HepG2 (cell line): ENCODE data around the gene EDN3.

Source experiments
- CSRNP1 ChIP-seq: sonication (generic); formaldehyde crosslinking; IDR thresholded peaks from 2 replicates; pipeline ENCODE4 v1.8.1; 2023; ENCODE audit warnings: mild to moderate bottlenecking, missing genetic modification reagents
- EP300 ChIP-seq, 3 experiments: sonication (generic) in 1 of 3; formaldehyde crosslinking in 1 of 3; IDR thresholded peaks; 2 replicates each; pipeline versions ENCODE4 v1.5.1 to v1.6.1; 2011 to 2020; ENCODE audit warnings: low read depth in 2 of 3, low read length in 2 of 3, borderline replicate concordance in 1 of 3, improper control_type of control experiment in 1 of 3, mild to moderate bottlenecking in 1 of 3, missing genetic modification reagents in 1 of 3, moderate library complexity in 1 of 3
- EZH2 ChIP-seq: conservative IDR thresholded peaks from 2 replicates; pipeline ENCODE4 v1.6.1; 2012; ENCODE audit warnings: mild to moderate bottlenecking, low read depth, low read length, moderate library complexity
- HOXD1 ChIP-seq: sonication (generic); formaldehyde crosslinking; IDR thresholded peaks from 2 replicates; pipeline ENCODE4 v1.5.0; 2020; ENCODE audit warnings: missing genetic modification reagents
- JUND ChIP-seq: sonication (generic); formaldehyde crosslinking; IDR thresholded peaks from 2 replicates; pipeline ENCODE4 v1.8.0; 2022; ENCODE audit warnings: mild to moderate bottlenecking, missing genetic modification reagents
- KDM4B ChIP-seq: sonication (generic); formaldehyde crosslinking; IDR thresholded peaks from 2 replicates; pipeline ENCODE4 v1.4.0; 2020; ENCODE audit warnings: missing genetic modification reagents
- MZF1 ChIP-seq: sonication (generic); formaldehyde crosslinking; IDR thresholded peaks from 2 replicates; pipeline ENCODE4 v1.8.1; 2023; ENCODE audit warnings: mild to moderate bottlenecking, missing genetic modification reagents, borderline replicate concordance
- NFIC ChIP-seq: IDR thresholded peaks from 2 replicates; pipeline ENCODE4 v1.6.1; 2012; ENCODE audit warnings: mild to moderate bottlenecking, low read length, inconsistent platforms
- PRPF4 ChIP-seq: fragments of 200-400 bp; formaldehyde crosslinking; IDR thresholded peaks from 2 replicates; pipeline ENCODE4 v1.6.1; 2016; ENCODE audit warnings: low read length, low read depth; ENCODE audit not compliant: poor library complexity, severe bottlenecking
- ZBTB33 ChIP-seq: sonication (generic); formaldehyde crosslinking; IDR thresholded peaks from 2 replicates; pipeline ENCODE4 v1.4.0; 2020; ENCODE audit warnings: missing genetic modification reagents
- ZKSCAN8 ChIP-seq: IDR thresholded peaks from 2 replicates; pipeline ENCODE4 v1.6.1; 2016; ENCODE audit warnings: borderline replicate concordance, missing genetic modification reagents, missing compliant biosample characterization
- ZNF10 ChIP-seq: sonication (generic); formaldehyde crosslinking; IDR thresholded peaks from 2 replicates; pipeline ENCODE4 v1.4.0; 2020; ENCODE audit warnings: mild to moderate bottlenecking, low read depth, missing genetic modification reagents, borderline replicate concordance
- ZNF292 ChIP-seq: sonication (generic); formaldehyde crosslinking; IDR thresholded peaks from 2 replicates; pipeline ENCODE4 v1.8.1; 2022; ENCODE audit warnings: mild to moderate bottlenecking, low read depth, missing genetic modification reagents, borderline replicate concordance
- ZNF331 ChIP-seq: sonication (generic); formaldehyde crosslinking; IDR thresholded peaks from 2 replicates; pipeline ENCODE4 v1.4.0; 2020; ENCODE audit warnings: missing genetic modification reagents

DNA sequence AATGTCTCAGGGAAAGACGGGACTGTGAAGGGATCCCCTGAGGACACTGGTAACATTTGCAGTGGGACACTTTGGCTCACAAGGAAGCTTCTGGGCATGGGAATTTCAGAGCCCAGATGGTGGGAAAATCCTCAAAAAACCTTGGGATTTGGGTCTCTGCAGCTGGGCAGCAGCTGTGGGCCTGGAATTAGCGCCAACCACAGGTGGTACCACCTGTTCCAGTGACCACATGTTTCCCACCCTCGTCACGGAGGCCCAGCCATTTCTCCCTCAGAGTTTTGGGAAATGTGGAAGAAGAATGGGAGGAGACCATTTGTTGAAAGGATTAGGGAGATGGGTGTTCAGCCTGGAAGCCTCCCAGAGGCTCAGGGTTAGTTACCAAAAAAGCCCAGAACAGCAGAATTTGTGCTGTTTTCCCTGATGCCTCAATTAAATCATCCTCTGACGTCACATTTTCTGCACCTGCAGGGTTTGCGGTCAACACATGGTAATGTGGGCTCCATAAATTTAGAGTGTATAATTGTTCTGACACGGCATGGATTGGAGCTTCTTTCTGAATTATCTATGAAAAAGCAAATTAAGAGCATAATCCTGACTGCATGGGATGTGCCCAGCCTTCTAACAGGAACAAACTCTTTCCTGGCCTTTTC is 34.4 kb downstream of the EDN3 start:
- TF ChIP-seq KDM4B (CRISPR knock-in tag) = no peak
- no peak for TF ChIP-seq ZKSCAN8
- TF ChIP-seq PRPF4 = no peak
- no peak for TF ChIP-seq ZNF331 (CRISPR knock-in tag)
- TF ChIP-seq ZBTB33 = no peak
- no peak for TF ChIP-seq ZNF10 (CRISPR knock-in tag)
- no peak for TF ChIP-seq MZF1 (CRISPR knock-in tag)
- no peak for TF ChIP-seq EP300 (IDR thresholded peaks at IDR 0.05; ENCODE audit: low read depth in 2 of 2, low read length in 2 of 2)
- no peak for TF ChIP-seq EP300 (CRISPR knock-in tag; IDR thresholded peaks at IDR 0.05; ENCODE audit: borderline replicate concordance)
- no peak for TF ChIP-seq JUND (CRISPR knock-in tag)
- TF ChIP-seq HOXD1 (CRISPR knock-in tag) = no peak
- TF ChIP-seq CSRNP1 (CRISPR knock-in tag) = no peak
- no peak for TF ChIP-seq NFIC
- TF ChIP-seq EZH2 = no peak
- no peak for TF ChIP-seq ZNF292 (CRISPR knock-in tag)
